GM18517 (cell line): ENCODE results near the gene ACTG2.
A peak's percentile ranks its signal among the peaks of the same experiment; 100 is the strongest.

Experiments used
- ATAC-seq: cut with Tn5 transposase; IDR thresholded peaks from one replicate; pipeline ENCODE4 v1.9.1; 2021; ENCODE audit warnings: mild to moderate bottlenecking, moderate library complexity; ENCODE audit not compliant: unreplicated experiment

Gene ACTG2

GRCh38 chr2:73963385-73964120 lies 70.7 kb downstream of the ACTG2 start:
- peak; percentile 69 for ATAC-seq

GRCh38 chr2:73964223-73964622 lies 71.4 kb downstream of the ACTG2 start:
- no peak for ATAC-seq

GRCh38 chr2:73965053-73965452 lies 72.2 kb downstream of the ACTG2 start:
- ATAC-seq = no peak

GRCh38 chr2:73968357-73968937 lies 75.6 kb downstream of the ACTG2 start:
- no peak for ATAC-seq

GRCh38 chr2:73969356-73969755 lies 76.5 kb downstream of the ACTG2 start:
- ATAC-seq = no peak
